K562 (cell line): ENCODE data around the gene PTHLH. TPM values are rescaled to one million over a fixed set of nuclear protein-coding genes. Genes with fewer than 3 reads are reported as not detected.

ENCODE experiments used
- ATAC-seq: fragments of 200-7000 bp; cut with Tn5 transposase; 3 replicates; pipeline ENCODE4 v1.9.1; 2020; ENCODE audit warnings: moderate library complexity
- BruUV-seq: library from RNA; stranded (reverse); fragments of 400-500 nt; replicated peaks from 2 replicates; lab custom pipeline; 2021; lab: Mats Ljungman, UMichigan
- CTCF ChIA-PET: fragments of 300-600 bp; formaldehyde crosslinking; extraction: SDS; loops from one replicate; lab custom pipeline; 2021; ENCODE audit warnings: low intra/inter-chr PET ratio; lab: Yijun Ruan, JAX
- POLR2A ChIA-PET: fragments of 300-600, 350-650 bp; sonication (Branson Sonifier 250); formaldehyde crosslinking; extraction: SDS; loops from one replicate; lab custom pipeline; 2021; ENCODE audit warnings: antibody characterized with exemption, inconsistent platforms; lab: Yijun Ruan, JAX
- DNase-seq, 4 experiments: peaks; one replicate each; pipeline versions ENCODE4 v3.0.0 to v3.0.0-alpha.2; 2011 to 2018; ENCODE audit warnings: low spot score in 3 of 4, mixed read lengths in 3 of 4; ENCODE audit errors: extremely low read depth in 1 of 4
- FAIRE-seq: peaks from 2 replicates; lab custom pipeline; 2011; peaks lifted over from hg19 to GRCh38; lab: Jason Lieb, UNC
- H2AFZ ChIP-seq: 2 replicates; pipeline ENCODE4 v1.6.0; 2011; ENCODE audit warnings: low read depth, low read length, control low read depth, inconsistent platforms
- H3K27ac ChIP-seq: fragments of 200-600 bp; 3 replicates; pipeline ENCODE4 v1.8.0; 2011; ENCODE audit warnings: low read depth, mild to moderate bottlenecking, control low read depth, inconsistent platforms, low read length, moderate library complexity, mixed read lengths; ENCODE audit errors: extremely low read depth
- H3K27me3 ChIP-seq, 2 experiments: fragments of 300-600 bp in 1 of 2; 2 replicates in 1 of 2; 3 replicates in 1 of 2; pipeline versions ENCODE4 v1.6.0 to v1.8.0; 2011; ENCODE audit warnings: inconsistent platforms in 2 of 2, low read length in 2 of 2, mild to moderate bottlenecking in 1 of 2, mixed read lengths in 1 of 2, moderate library complexity in 1 of 2; ENCODE audit not compliant: control insufficient read depth in 2 of 2, insufficient read depth in 2 of 2
- H3K36me3 ChIP-seq: fragments of 300-600 bp; 3 replicates; pipeline ENCODE4 v1.8.0; 2011; ENCODE audit warnings: mild to moderate bottlenecking, low read length, inconsistent platforms; ENCODE audit not compliant: control insufficient read depth, insufficient read depth
- H3K4me1 ChIP-seq, 2 experiments: fragments of 200-600 bp in 1 of 2; replicated peaks in 1 of 2; 2 replicates in 1 of 2; 3 replicates in 1 of 2; pipeline versions ENCODE4 v1.5.1 to v1.8.0; 2011; ENCODE audit warnings: inconsistent platforms in 2 of 2, low read length in 2 of 2, mild to moderate bottlenecking in 1 of 2, mixed read lengths in 1 of 2, moderate library complexity in 1 of 2; ENCODE audit not compliant: control insufficient read depth in 2 of 2, insufficient read depth in 2 of 2
- H3K4me2 ChIP-seq: 2 replicates; pipeline ENCODE4 v1.6.1; 2011; ENCODE audit warnings: low read length, control low read depth, inconsistent platforms, mixed read lengths; ENCODE audit not compliant: insufficient read depth
- H3K4me3 ChIP-seq: fragments of 200-600 bp; sonication (generic), shearing (Covaris generic); 2 replicates; pipeline ENCODE4 v1.5.1; 2016; ENCODE audit warnings: control low read depth, inconsistent platforms
- H3K79me2 ChIP-seq: fragments of 200-600 bp; 3 replicates; pipeline ENCODE4 v1.8.0; 2011; ENCODE audit warnings: low read length, inconsistent platforms; ENCODE audit not compliant: control insufficient read depth, insufficient read depth
- H3K9ac ChIP-seq, 2 experiments: 2 replicates each; pipeline versions ENCODE4 v1.6.0 to v1.6.1; 2011; ENCODE audit warnings: low read depth in 2 of 2, low read length in 2 of 2, control low read depth in 1 of 2, inconsistent platforms in 1 of 2, mild to moderate bottlenecking in 1 of 2, mixed read lengths in 1 of 2; ENCODE audit not compliant: insufficient read depth in 1 of 2
- H3K9me1 ChIP-seq: one replicate; pipeline ENCODE4 v1.6.0; 2011; ENCODE audit warnings: inconsistent platforms, mild to moderate bottlenecking, low read length, moderate library complexity; ENCODE audit not compliant: control insufficient read depth, insufficient read depth
- H3K9me3 ChIP-seq: replicated peaks from 2 replicates; pipeline ENCODE4 v1.5.1; 2011; ENCODE audit warnings: low read depth, low read length, inconsistent platforms; ENCODE audit not compliant: control insufficient read depth, insufficient read depth
- H4K20me1 ChIP-seq: replicated peaks from 2 replicates; pipeline ENCODE4 v1.6.1; 2011; ENCODE audit warnings: low read length, inconsistent platforms, mixed read lengths; ENCODE audit not compliant: control insufficient read depth, insufficient read depth
- BRCA1 ChIP-seq, 2 experiments: fragments of 450-650 bp in 1 of 2; sonication (generic) in 1 of 2; formaldehyde crosslinking in 1 of 2; IDR thresholded peaks; 2 replicates each; pipeline versions ENCODE4 v1.5.0 to v1.6.1; 2017 to 2020; ENCODE audit warnings: mild to moderate bottlenecking in 1 of 2, missing genetic modification reagents in 1 of 2
- MEIS2 ChIP-seq: fragments of 450-650 bp; IDR thresholded peaks from 2 replicates; pipeline ENCODE4 v1.6.1; 2014; ENCODE audit warnings: mild to moderate bottlenecking; ENCODE audit not compliant: partially characterized antibody
- TAF15 ChIP-seq: fragments of 200-400 bp; formaldehyde crosslinking; IDR thresholded peaks from 2 replicates; pipeline ENCODE4 v1.6.1; 2017; ENCODE audit warnings: mild to moderate bottlenecking, low read depth, low read length, moderate library complexity
- ZNF3 ChIP-seq: fragments of 250-450 bp; sonication (Bioruptor Pico); IDR thresholded peaks from 2 replicates; pipeline ENCODE4 v1.5.0; 2021; ENCODE audit warnings: mild to moderate bottlenecking, moderate library complexity
- ZNF408 ChIP-seq: fragments of 250-450 bp; sonication (Bioruptor Pico); IDR thresholded peaks from 2 replicates; pipeline ENCODE4 v1.4.0; 2020; ENCODE audit warnings: low read depth, mild to moderate bottlenecking, moderate library complexity
- ZNF696 ChIP-seq: fragments of 250-450 bp; sonication (Bioruptor Pico); conservative IDR thresholded peaks from 2 replicates; pipeline ENCODE4 v1.4.0; 2020; ENCODE audit warnings: mild to moderate bottlenecking, moderate library complexity
- ZNF699 ChIP-seq: fragments of 250-450 bp; sonication (Bioruptor Pico); IDR thresholded peaks from 2 replicates; pipeline ENCODE4 v1.8.0; 2021; ENCODE audit warnings: mild to moderate bottlenecking, moderate library complexity; ENCODE audit not compliant: insufficient replicate concordance
- ZZZ3 ChIP-seq: fragments of 450-650 bp; IDR thresholded peaks from 2 replicates; pipeline ENCODE4 v1.6.1; 2016; ENCODE audit warnings: antibody characterized with exemption, mild to moderate bottlenecking, moderate library complexity
- WGBS: fragments of 100-300 bp; shearing (Covaris generic); methylation state at CpG from one replicate; pipeline ENCODE4 v1.1.6; 2016; ENCODE audit warnings: low coverage, mixed read lengths; ENCODE audit not compliant: insufficient coverage; ENCODE audit errors: missing lambda C conversion rate; 5-methylcytosine and 5-hydroxymethylcytosine counted together
- in situ Hi-C: fragments of 300-500 bp; cut with MboI; formaldehyde crosslinking; loops from 4 replicates; pipeline ENCODE4 v1.15.0; 2018; ENCODE audit warnings: inconsistent platforms, mixed read lengths
- intact Hi-C: fragments of 100-400 bp; cut with micrococcal nuclease; formaldehyde crosslinking; loops from 2 replicates; pipeline ENCODE4 v1.14.2; 2022
- polyA plus RNA-seq, 8 experiments: library from polyadenylated mRNA; depleted of rRNA in 4 of 8; stranded (reverse) in 5 of 8; unstranded in 3 of 8; fragments of >200 nt; fragmentation: Nextera tagmentation in 2 of 8; fragmentation: Illumina TruSeq in 1 of 8; extraction: Ambion mirVana in 2 of 8; extraction: Trizol in 1 of 8; gene quantifications; 2 replicates each; pipeline versions ENCODE4 v1.2.1 to v1.2.3, GENCODE V29; 2011 to 2014; ENCODE audit warnings: inconsistent platforms in 1 of 8, missing spikeins in 1 of 8
- total RNA-seq, 7 experiments: library from RNA; depleted of rRNA in 6 of 7; stranded (reverse); fragments of >200 nt in 6 of 7; fragmentation: Illumina TruSeq in 2 of 7; extraction: Trizol in 2 of 7; gene quantifications; 2 replicates each; pipeline versions ENCODE4 v1.2.1 to v1.2.3, GENCODE V29; 2011 to 2021; ENCODE audit warnings: low replicate concordance in 1 of 7
- TF ChIP-seq, protein P1 (sequence below): fragments of 250-450 bp; sonication (Bioruptor Pico); IDR thresholded peaks from 2 replicates; pipeline ENCODE4 v1.5.0; 2021
- TF ChIP-seq, protein P2 (sequence below): fragments of 250-450 bp; sonication (Bioruptor Pico); IDR thresholded peaks from 2 replicates; pipeline ENCODE4 v1.8.0; 2021; ENCODE audit warnings: moderate library complexity, mild to moderate bottlenecking, inconsistent platforms

PTHLH gene
- total and polyA plus RNA-seq, 9 of the 15 experiments (the other 6 are each of a cell fraction or from before 2014, with no cell fraction given), result 0.14 to 2.5 (median 0.74) TPM

DNA sequence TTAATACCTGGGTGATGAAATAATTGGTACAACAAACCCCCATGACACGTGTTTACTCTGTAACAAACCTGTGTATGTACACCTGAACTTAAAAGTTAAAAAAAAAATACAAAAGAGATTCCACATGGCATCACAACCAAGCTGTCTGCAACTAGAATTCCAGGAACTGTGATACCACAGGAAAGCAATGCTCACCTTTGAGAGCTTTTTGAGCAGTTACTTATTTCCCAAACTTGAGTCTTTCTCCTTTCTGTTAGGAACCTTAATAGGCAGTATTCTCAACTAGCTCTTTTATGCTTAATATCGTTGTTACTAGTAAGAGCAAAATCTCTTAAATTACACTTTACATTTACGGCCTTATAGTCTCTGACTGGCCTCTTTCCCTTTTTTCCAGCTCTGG lies 15.2 kb downstream of the PTHLH start:
- TF ChIP-seq ZNF696 (CRISPR knock-in tag) (no peak), ZNF3 (no peak), ZZZ3 (no peak), MEIS2 (no peak), ZNF408 (CRISPR knock-in tag) (no peak), BRCA1 (IDR thresholded peaks at IDR 0.05) (no peak), BRCA1 (CRISPR knock-in tag; IDR thresholded peaks at IDR 0.05) (no peak), ZNF699 (CRISPR knock-in tag) (no peak), TAF15 (no peak)
- TF ChIP-seq, protein P1, sequence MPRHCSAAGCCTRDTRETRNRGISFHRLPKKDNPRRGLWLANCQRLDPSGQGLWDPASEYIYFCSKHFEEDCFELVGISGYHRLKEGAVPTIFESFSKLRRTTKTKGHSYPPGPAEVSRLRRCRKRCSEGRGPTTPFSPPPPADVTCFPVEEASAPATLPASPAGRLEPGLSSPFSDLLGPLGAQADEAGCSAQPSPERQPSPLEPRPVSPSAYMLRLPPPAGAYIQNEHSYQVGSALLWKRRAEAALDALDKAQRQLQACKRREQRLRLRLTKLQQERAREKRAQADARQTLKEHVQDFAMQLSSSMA (CRISPR knock-in tag), result no peak
- TF ChIP-seq, protein P2, sequence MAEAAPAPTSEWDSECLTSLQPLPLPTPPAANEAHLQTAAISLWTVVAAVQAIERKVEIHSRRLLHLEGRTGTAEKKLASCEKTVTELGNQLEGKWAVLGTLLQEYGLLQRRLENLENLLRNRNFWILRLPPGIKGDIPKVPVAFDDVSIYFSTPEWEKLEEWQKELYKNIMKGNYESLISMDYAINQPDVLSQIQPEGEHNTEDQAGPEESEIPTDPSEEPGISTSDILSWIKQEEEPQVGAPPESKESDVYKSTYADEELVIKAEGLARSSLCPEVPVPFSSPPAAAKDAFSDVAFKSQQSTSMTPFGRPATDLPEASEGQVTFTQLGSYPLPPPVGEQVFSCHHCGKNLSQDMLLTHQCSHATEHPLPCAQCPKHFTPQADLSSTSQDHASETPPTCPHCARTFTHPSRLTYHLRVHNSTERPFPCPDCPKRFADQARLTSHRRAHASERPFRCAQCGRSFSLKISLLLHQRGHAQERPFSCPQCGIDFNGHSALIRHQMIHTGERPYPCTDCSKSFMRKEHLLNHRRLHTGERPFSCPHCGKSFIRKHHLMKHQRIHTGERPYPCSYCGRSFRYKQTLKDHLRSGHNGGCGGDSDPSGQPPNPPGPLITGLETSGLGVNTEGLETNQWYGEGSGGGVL (CRISPR knock-in tag), result no peak
- Histone ChIP-seq H3K27ac (no peak overlapping the region), H3K9ac (no peak overlapping the region), H3K79me2 (no peaks in the 10 kb centered on the region), H3K4me1 (no peaks in the 10 kb centered on the region), H3K27me3 (no peaks in the 10 kb centered on the region), H3K4me3 (no peak overlapping the region), H3K9me1 (no peaks in the 10 kb centered on the region), H3K4me2 (no peak overlapping the region), H4K20me1 (no peaks in the 10 kb centered on the region), H3K9me3 (no peaks in the 10 kb centered on the region), H3K36me3 (no peaks in the 10 kb centered on the region), H2AFZ (no peak overlapping the region)
- WGBS, result 39% methylated on average over 3 of the region's 3 CpGs
- BruUV-seq, result no TSS peak
- ATAC-seq (no peak), DNase-seq (no peak), FAIRE-seq (no peak)
- intact Hi-C loops (no loop called here), in situ Hi-C loops (no loop called here)
- POLR2A ChIA-PET, result no interaction called here
- CTCF ChIA-PET, result no interaction called here
